H1 (cell line): ENCODE results near the gene CSF3R. TPM values are rescaled to one million over a fixed set of nuclear protein-coding genes. Genes with fewer than 3 reads are reported as not detected.

Experiments
- CTCF ChIA-PET: fragments of 300-600 bp; sonication (Branson Sonifier 250); formaldehyde crosslinking; loops from one replicate; lab custom pipeline; 2021; ENCODE audit not compliant: partially characterized antibody; lab: Charles Lee
- POLR2A ChIA-PET: fragments of 300-600 bp; sonication (Branson Sonifier 250); formaldehyde crosslinking; loops from one replicate; lab custom pipeline; 2021; ENCODE audit warnings: inconsistent platforms; ENCODE audit not compliant: partially characterized antibody; lab: Charles Lee
- DNase-seq, 2 experiments: peaks; one replicate each; pipeline versions ENCODE4 v3.0.0 to v3.0.0-alpha.2; 2010 to 2022; ENCODE audit warnings: low spot score in 2 of 2, low read depth in 1 of 2, mixed read lengths in 1 of 2
- FAIRE-seq: peaks from 2 replicates; lab custom pipeline; 2011; peaks lifted over from hg19 to GRCh38; lab: Jason Lieb, UNC
- H2AFZ ChIP-seq: 2 replicates; pipeline ENCODE4 v1.8.1; 2012; ENCODE audit warnings: low read length, inconsistent platforms
- H2AK5ac ChIP-seq: 2 replicates; pipeline ENCODE4 v1.6.1; 2013; ENCODE audit warnings: low read depth, low read length
- H2BK120ac ChIP-seq: replicated peaks from 2 replicates; pipeline ENCODE3; 2013; ENCODE audit warnings: low read depth, low read length, inconsistent platforms
- H2BK12ac ChIP-seq: 2 replicates; pipeline ENCODE4 v1.6.1; 2013; ENCODE audit warnings: low read depth, low read length
- H2BK15ac ChIP-seq: 2 replicates; pipeline ENCODE4 v1.6.1; 2013; ENCODE audit warnings: low read length
- H2BK20ac ChIP-seq: 2 replicates; pipeline ENCODE4 v1.6.1; 2013; ENCODE audit warnings: low read length
- H2BK5ac ChIP-seq: 2 replicates; pipeline ENCODE4 v1.6.1; 2013; ENCODE audit warnings: low read depth, low read length
- H3K14ac ChIP-seq: 2 replicates; pipeline ENCODE4 v1.6.1; 2013; ENCODE audit warnings: inconsistent platforms; ENCODE audit not compliant: insufficient read length
- H3K18ac ChIP-seq: 2 replicates; pipeline ENCODE4 v1.6.1; 2013; ENCODE audit warnings: low read length; ENCODE audit errors: extremely low read depth
- H3K23ac ChIP-seq: 2 replicates; pipeline ENCODE4 v1.6.1; 2013; ENCODE audit warnings: inconsistent platforms; ENCODE audit not compliant: insufficient read length
- H3K23me2 ChIP-seq: 2 replicates; pipeline ENCODE4 v1.6.1; 2013; ENCODE audit warnings: low read depth, low read length
- H3K27ac ChIP-seq: 2 replicates; pipeline ENCODE4 v1.6.1; 2011; ENCODE audit warnings: low read depth, low read length, inconsistent platforms
- H3K27me3 ChIP-seq, 4 experiments: replicated peaks in 1 of 4; 1 replicate in 1 of 4; 2 replicates in 3 of 4; pipeline versions ENCODE4 v1.6.1 to v1.8.1; 2011 to 2013; ENCODE audit warnings: low read length in 3 of 4, mild to moderate bottlenecking in 3 of 4, inconsistent platforms in 2 of 4, mixed read lengths in 2 of 4, moderate library complexity in 1 of 4; ENCODE audit not compliant: control insufficient read depth in 3 of 4, insufficient read depth in 3 of 4; ENCODE audit errors: extremely low read depth in 1 of 4
- H3K36me3 ChIP-seq, 4 experiments: 2 replicates each; pipeline versions ENCODE4 v1.6.1 to v1.8.1; 2011 to 2013; ENCODE audit warnings: mild to moderate bottlenecking in 4 of 4, low read length in 3 of 4, moderate library complexity in 2 of 4, control low read depth in 1 of 4, inconsistent platforms in 1 of 4; ENCODE audit not compliant: insufficient read depth in 4 of 4, control insufficient read depth in 2 of 4
- H3K4ac ChIP-seq: replicated peaks from 2 replicates; pipeline ENCODE3; 2013; ENCODE audit warnings: low read length, low read depth, mixed read lengths, inconsistent platforms; ENCODE audit not compliant: insufficient read length
- H3K4me1 ChIP-seq, 4 experiments: replicated peaks in 1 of 4; 1 replicate in 1 of 4; 2 replicates in 3 of 4; pipeline versions ENCODE4 v1.6.1 to v1.8.1; 2011 to 2013; ENCODE audit warnings: low read length in 3 of 4, inconsistent platforms in 2 of 4, mixed read lengths in 1 of 4; ENCODE audit not compliant: insufficient read depth in 4 of 4, control insufficient read depth in 3 of 4
- H3K4me2 ChIP-seq, 2 experiments: 2 replicates each; pipeline versions ENCODE4 v1.6.1 to v1.8.1; 2011 to 2013; ENCODE audit warnings: low read depth in 2 of 2, low read length in 2 of 2, control low read depth in 1 of 2, inconsistent platforms in 1 of 2, mild to moderate bottlenecking in 1 of 2; ENCODE audit not compliant: insufficient read depth in 1 of 2
- H3K4me3 ChIP-seq, 4 experiments: fragments of 200-600, 300-600 bp in 1 of 4; sonication (generic), shearing (Covaris generic), sonication (Bioruptor Twin) in 1 of 4; 2 replicates each; pipeline versions ENCODE4 v1.5.1 to v1.8.1; 2011 to 2016; ENCODE audit warnings: low read length in 4 of 4, low read depth in 3 of 4, control low read depth in 2 of 4, inconsistent platforms in 2 of 4, mild to moderate bottlenecking in 2 of 4, mixed read lengths in 1 of 4, moderate library complexity in 1 of 4; ENCODE audit not compliant: insufficient read depth in 2 of 4; ENCODE audit errors: extremely low read depth in 1 of 4
- H3K56ac ChIP-seq: replicated peaks from 2 replicates; pipeline ENCODE3; 2013; ENCODE audit warnings: low read depth, mild to moderate bottlenecking, mixed read lengths, low read length, inconsistent platforms; ENCODE audit not compliant: insufficient read length
- H3K79me1 ChIP-seq: 2 replicates; pipeline ENCODE4 v1.6.1; 2013; ENCODE audit warnings: low read depth, low read length, control low read depth
- H3K79me2 ChIP-seq, 2 experiments: 2 replicates each; pipeline versions ENCODE4 v1.6.1 to v1.8.1; 2012 to 2013; ENCODE audit warnings: low read length in 2 of 2, mild to moderate bottlenecking in 2 of 2, inconsistent platforms in 1 of 2; ENCODE audit not compliant: insufficient read depth in 2 of 2, control insufficient read depth in 1 of 2
- H3K9ac ChIP-seq, 4 experiments: replicated peaks in 1 of 4; 1 replicate in 1 of 4; 2 replicates in 3 of 4; pipeline versions ENCODE4 v1.6.1 to v1.8.1; 2011 to 2013; ENCODE audit warnings: low read depth in 3 of 4, low read length in 3 of 4, control low read depth in 2 of 4, mild to moderate bottlenecking in 2 of 4, moderate library complexity in 2 of 4, inconsistent platforms in 1 of 4; ENCODE audit errors: extremely low read depth in 1 of 4
- H3K9me3 ChIP-seq, 2 experiments: 2 replicates each; pipeline versions ENCODE4 v1.6.1 to v1.8.1; 2012 to 2013; ENCODE audit warnings: mild to moderate bottlenecking in 2 of 2, moderate library complexity in 2 of 2, control low read depth in 1 of 2, inconsistent platforms in 1 of 2, low read depth in 1 of 2, low read length in 1 of 2, mixed read lengths in 1 of 2; ENCODE audit not compliant: insufficient read depth in 2 of 2
- H4K20me1 ChIP-seq, 2 experiments: replicated peaks in 1 of 2; 2 replicates each; pipeline versions ENCODE3 to v1.8.1; 2011 to 2013; ENCODE audit warnings: inconsistent platforms in 2 of 2, low read length in 2 of 2, mild to moderate bottlenecking in 1 of 2; ENCODE audit not compliant: insufficient read depth in 2 of 2, control insufficient read depth in 1 of 2
- H4K5ac ChIP-seq: 2 replicates; pipeline ENCODE4 v1.6.1; 2013; ENCODE audit warnings: low read length, low read depth, mixed read lengths, inconsistent platforms; ENCODE audit not compliant: insufficient read length
- H4K8ac ChIP-seq: 2 replicates; pipeline ENCODE4 v1.8.0; 2013; ENCODE audit warnings: mild to moderate bottlenecking, moderate library complexity, low read length, inconsistent platforms; ENCODE audit not compliant: insufficient read depth; ENCODE audit errors: extremely low read depth
- H4K91ac ChIP-seq: replicated peaks from 2 replicates; pipeline ENCODE3; 2013; ENCODE audit warnings: low read length, mixed read lengths, inconsistent platforms; ENCODE audit not compliant: insufficient read length
- EGR1 ChIP-seq: IDR thresholded peaks from 2 replicates; pipeline ENCODE4 v1.6.1; 2011; ENCODE audit warnings: low read depth, low read length, borderline replicate concordance
- MAFK ChIP-seq: IDR thresholded peaks from 2 replicates; pipeline ENCODE4 v1.6.1; 2012; ENCODE audit warnings: low read depth, mild to moderate bottlenecking, improper control_type of control experiment, low read length
- NANOG ChIP-seq: IDR thresholded peaks from 2 replicates; pipeline ENCODE4 v1.6.1; 2011; ENCODE audit warnings: low read length, low read depth, mild to moderate bottlenecking, inconsistent platforms; ENCODE audit not compliant: insufficient read depth, poor library complexity, severe bottlenecking
- PHF8 ChIP-seq: fragments of 200-600 bp; sonication (generic); conservative IDR thresholded peaks from 2 replicates; pipeline ENCODE4 v1.7.1; 2012; ENCODE audit warnings: low read depth, mild to moderate bottlenecking, inconsistent platforms, low read length, moderate library complexity
- SIN3A ChIP-seq, 2 experiments: IDR thresholded peaks in 1 of 2; conservative IDR thresholded peaks in 1 of 2; 2 replicates each; pipeline ENCODE4 v1.6.1; 2011 to 2012; ENCODE audit warnings: low read length in 2 of 2, improper control_type of control experiment in 1 of 2, low read depth in 1 of 2, mild to moderate bottlenecking in 1 of 2
- SIX5 ChIP-seq: IDR thresholded peaks from 2 replicates; pipeline ENCODE4 v1.6.1; 2011; ENCODE audit warnings: mild to moderate bottlenecking, low read depth, low read length
- SUZ12 ChIP-seq: fragments of 200-600 bp; sonication (generic); IDR thresholded peaks from 2 replicates; pipeline ENCODE4 v1.6.1; 2012; ENCODE audit warnings: mild to moderate bottlenecking, inconsistent platforms, low read length, moderate library complexity, mixed read lengths
- YY1 ChIP-seq: IDR thresholded peaks from 2 replicates; pipeline ENCODE4 v1.6.1; 2011; ENCODE audit warnings: low read depth, mild to moderate bottlenecking, low read length
- WGBS, 2 experiments: shearing (Covaris generic) in 1 of 2; methylation state at CpG; one replicate each; pipeline versions ENCODE4 v1.1.6 to v1.1.7; 2013 to 2015; ENCODE audit warnings: low lambda C conversion rate in 2 of 2, mixed read lengths in 2 of 2, inconsistent platforms in 1 of 2, low coverage in 1 of 2, missing lambda C conversion rate in 1 of 2; ENCODE audit not compliant: insufficient replicate concordance in 2 of 2, insufficient coverage in 1 of 2, insufficient read length in 1 of 2; ENCODE audit errors: extremely low coverage in 1 of 2, missing lambda C conversion rate in 1 of 2; 5-methylcytosine and 5-hydroxymethylcytosine counted together
- polyA plus RNA-seq, 7 experiments: library from polyadenylated mRNA; depleted of rRNA in 3 of 7; stranded (reverse) in 5 of 7; unstranded in 2 of 7; fragments of >200 nt in 5 of 7; fragments of 200-250 nt in 2 of 7; gene quantifications; 1 replicate in 5 of 7; 2 replicates in 1 of 7; 4 replicates in 1 of 7; pipeline versions ENCODE4 v1.2.1 to v1.2.3, GENCODE V29; 2011 to 2013; ENCODE audit warnings: missing spikeins in 2 of 7, mixed read lengths in 2 of 7
- total RNA-seq: library from RNA; stranded (reverse); fragmentation: NEBNext Ultra II Directional; extraction: Animal tissue kit (Norgen Biotek cat#: 25700); gene quantifications from 2 replicates; pipeline ENCODE4 v1.2.1, GENCODE V29; 2021
- TF ChIP-seq, protein P1 (sequence below): IDR thresholded peaks from 2 replicates; pipeline ENCODE4 v1.6.1; 2012; ENCODE audit warnings: inconsistent platforms

Gene CSF3R
- total and polyA plus RNA-seq, 2 of the 8 experiments (the other 6 are each of a cell fraction or from before 2014, with no cell fraction given) = not detected

- no peaks in the 10 kb centered on the region; a peak in 1 of 7 replicates for H3K4me1 ChIP-seq
- no peak overlapping the region for H3K4me2 ChIP-seq
- H3K23me2 ChIP-seq = no peaks in the 10 kb centered on the region; the same call in 1 of the 2 replicates
- CTCF ChIA-PET = interaction anchor here (0.9 kb wide), 1 partner anchor 9 kb away, joined by 4 read pairs; no protein-coding TSS in a partner anchor
- H3K27ac ChIP-seq = no peak overlapping the region
- no peak overlapping the region for H3K23ac ChIP-seq
- H2BK20ac ChIP-seq = no peak overlapping the region
- H3K14ac ChIP-seq = no peak overlapping the region
- H2BK15ac ChIP-seq = no peak overlapping the region
- H2BK5ac ChIP-seq = no peak overlapping the region
- no peaks in the 10 kb centered on the region for H3K27me3 ChIP-seq
- H4K8ac ChIP-seq = no peak overlapping the region
- DNase-seq (no peak), FAIRE-seq (no peak)
- H4K5ac ChIP-seq = no peak overlapping the region
- no peak overlapping the region for H3K18ac ChIP-seq
- no peaks in the 10 kb centered on the region for H3K79me1 ChIP-seq
- no peak overlapping the region for H2BK120ac ChIP-seq
- no peak overlapping the region for H3K56ac ChIP-seq
- no peak for TF ChIP-seq YY1
- TF ChIP-seq, protein P1, sequence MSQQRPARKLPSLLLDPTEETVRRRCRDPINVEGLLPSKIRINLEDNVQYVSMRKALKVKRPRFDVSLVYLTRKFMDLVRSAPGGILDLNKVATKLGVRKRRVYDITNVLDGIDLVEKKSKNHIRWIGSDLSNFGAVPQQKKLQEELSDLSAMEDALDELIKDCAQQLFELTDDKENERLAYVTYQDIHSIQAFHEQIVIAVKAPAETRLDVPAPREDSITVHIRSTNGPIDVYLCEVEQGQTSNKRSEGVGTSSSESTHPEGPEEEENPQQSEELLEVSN = no peak
- TF ChIP-seq SIX5 = no peak
- no peak for TF ChIP-seq EGR1
- TF ChIP-seq SIN3A (conservative IDR thresholded peaks at IDR 0.05 in 1 of 2, IDR thresholded peaks at IDR 0.05 in 1 of 2; ENCODE audit: low read depth in 1 of 2, low read length in 2 of 2) = no peak
- TF ChIP-seq MAFK = no peak
- TF ChIP-seq PHF8 = no peak
- no peak for TF ChIP-seq NANOG
- no peak for TF ChIP-seq SUZ12
- H3K9ac ChIP-seq = no peak overlapping the region
- H3K9me3 ChIP-seq = no peaks in the 10 kb centered on the region
- H3K4me3 ChIP-seq = no peak overlapping the region
- POLR2A ChIA-PET = interaction anchor here (0.7 to 3.3 kb wide), 2 partner anchors 8 to 31 kb away, joined by 3 to 22 read pairs; partner anchors contain the start of gene MRPS15
- no peak overlapping the region for H2AFZ ChIP-seq
- peaks cover 24 to 43% (median 38%) of the 10 kb centered on the region in 4 experiments for H3K36me3 ChIP-seq
- no peak overlapping the region for H4K91ac ChIP-seq
- no peak overlapping the region for H2AK5ac ChIP-seq
- no peaks in the 10 kb centered on the region for H3K79me2 ChIP-seq
- H3K4ac ChIP-seq = no peak overlapping the region
- WGBS, 2 experiments = 78% methylated on average over 1 of the region's 1 CpG; no CpG with 5 or more reads in 1 of the 2 experiments
- peaks cover 0 to 1% of the 10 kb centered on the region in 2 experiments for H4K20me1 ChIP-seq
- H2BK12ac ChIP-seq = no peak overlapping the region
Observed at GRCh38 chr1:36455386-36455785, 27.3 kb downstream of the CSF3R start.
